ENCODE results near the gene CAPN1.

Gene CAPN1

GRCh38 chr11:65204646-65205601 lies 23.2 kb downstream of the CAPN1 start:
- no peak for DNase-seq

- no peak for DNase-seq
These were observed 23.9 kb downstream of the CAPN1 start for GRCh38 chr11:65205602-65205967.

DNA sequence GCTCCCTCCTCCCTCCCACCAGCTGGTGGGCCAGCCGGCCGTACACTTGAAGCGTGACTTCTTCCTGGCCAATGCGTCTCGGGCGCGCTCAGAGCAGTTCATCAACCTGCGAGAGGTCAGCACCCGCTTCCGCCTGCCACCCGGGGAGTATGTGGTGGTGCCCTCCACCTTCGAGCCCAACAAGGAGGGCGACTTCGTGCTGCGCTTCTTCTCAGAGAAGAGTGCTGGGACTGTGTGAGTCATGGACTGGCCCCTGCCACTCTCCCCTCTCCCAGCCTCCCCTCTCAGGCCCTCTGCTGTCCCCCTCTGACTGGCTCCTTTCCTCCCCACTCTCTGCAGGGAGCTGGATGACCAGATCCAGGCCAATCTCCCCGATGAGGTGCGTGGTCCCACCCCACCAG lies 24.7 kb downstream of the CAPN1 start:
- DNase-seq = no peak

- DNase-seq = no peak
These were observed 25.2 kb downstream of the CAPN1 start for GRCh38 chr11:65206901-65207300.

DNA sequence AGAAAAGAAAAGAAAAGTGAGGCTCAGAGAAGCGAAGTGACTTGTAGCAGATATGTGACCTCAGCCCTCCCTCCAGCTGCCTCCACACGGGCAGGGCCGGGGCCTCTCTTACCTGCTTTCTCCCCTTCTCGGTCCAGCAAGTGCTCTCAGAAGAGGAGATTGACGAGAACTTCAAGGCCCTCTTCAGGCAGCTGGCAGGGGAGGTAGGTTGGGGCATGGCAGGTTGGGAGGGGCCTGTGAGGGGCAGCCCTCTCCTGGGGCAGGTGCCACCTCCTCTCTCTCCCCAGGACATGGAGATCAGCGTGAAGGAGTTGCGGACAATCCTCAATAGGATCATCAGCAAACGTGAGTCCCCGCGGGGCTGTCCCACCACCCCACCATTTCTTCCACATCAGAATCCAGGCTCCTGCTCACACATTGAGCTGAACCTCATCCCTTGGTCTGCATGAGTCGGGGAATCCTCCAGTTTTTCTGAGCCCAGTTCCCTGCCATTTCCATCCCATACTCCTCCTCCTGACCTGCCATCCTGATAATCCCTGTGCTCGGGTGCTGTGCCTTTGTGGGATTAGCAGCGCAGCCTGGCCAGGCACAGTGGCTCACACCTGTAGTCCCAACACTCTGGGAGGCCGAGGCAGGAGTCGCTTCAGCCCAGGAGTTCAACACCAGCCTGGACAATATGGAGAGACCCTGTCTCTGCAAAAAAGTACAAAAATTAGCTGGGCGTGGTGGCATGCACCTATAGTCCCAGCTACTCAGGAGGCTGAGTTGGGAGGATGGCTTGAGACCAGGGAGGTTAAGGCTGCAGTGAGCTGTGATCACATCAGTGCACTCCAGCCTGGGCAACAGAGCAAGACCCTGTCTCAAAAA lies 26.4 kb downstream of the CAPN1 start:
- DNase-seq = no peak

- no peak for DNase-seq
These were observed 27.3 kb downstream of the CAPN1 start for GRCh38 chr11:65208785-65209710.

GRCh38 chr11:65209711-65210360 lies 28.1 kb downstream of the CAPN1 start:
- DNase-seq = no peak

DNA sequence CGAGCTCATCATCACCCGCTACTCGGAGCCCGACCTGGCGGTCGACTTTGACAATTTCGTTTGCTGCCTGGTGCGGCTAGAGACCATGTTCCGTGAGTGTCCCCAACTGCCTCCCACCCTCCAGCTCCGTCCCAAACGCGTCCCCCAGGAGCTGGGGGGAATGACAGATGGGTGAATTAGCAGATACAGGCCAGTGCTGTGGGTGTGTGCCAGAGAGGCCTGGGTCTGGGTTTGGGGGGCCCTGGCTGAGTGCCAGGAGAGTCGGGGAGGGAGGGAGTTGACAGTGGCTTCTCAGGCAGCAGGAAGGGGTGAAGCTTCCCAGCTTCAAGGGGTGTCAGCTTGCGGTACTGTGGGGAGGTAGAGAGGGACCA lies 28.6 kb downstream of the CAPN1 start:
- DNase-seq = no peak

DNA sequence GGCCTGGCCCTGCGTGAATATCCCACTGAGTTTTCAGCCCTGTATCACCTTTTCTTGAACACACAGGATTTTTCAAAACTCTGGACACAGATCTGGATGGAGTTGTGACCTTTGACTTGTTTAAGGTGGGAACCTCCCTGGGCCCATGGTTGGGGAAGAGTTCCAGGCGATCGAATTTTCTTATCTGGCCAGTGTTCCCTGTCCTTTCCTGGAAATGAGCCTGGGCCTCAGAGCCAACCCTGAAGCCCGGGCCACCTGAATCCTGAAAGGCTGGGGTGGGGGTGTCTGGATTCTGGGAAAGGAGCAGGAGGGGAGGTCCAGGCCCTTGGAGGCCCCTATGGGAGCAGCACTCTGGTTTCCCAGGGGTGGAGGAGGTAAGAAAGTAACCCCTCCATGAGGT lies 29.0 kb downstream of the CAPN1 start:
- DNase-seq = no peak

DNA sequence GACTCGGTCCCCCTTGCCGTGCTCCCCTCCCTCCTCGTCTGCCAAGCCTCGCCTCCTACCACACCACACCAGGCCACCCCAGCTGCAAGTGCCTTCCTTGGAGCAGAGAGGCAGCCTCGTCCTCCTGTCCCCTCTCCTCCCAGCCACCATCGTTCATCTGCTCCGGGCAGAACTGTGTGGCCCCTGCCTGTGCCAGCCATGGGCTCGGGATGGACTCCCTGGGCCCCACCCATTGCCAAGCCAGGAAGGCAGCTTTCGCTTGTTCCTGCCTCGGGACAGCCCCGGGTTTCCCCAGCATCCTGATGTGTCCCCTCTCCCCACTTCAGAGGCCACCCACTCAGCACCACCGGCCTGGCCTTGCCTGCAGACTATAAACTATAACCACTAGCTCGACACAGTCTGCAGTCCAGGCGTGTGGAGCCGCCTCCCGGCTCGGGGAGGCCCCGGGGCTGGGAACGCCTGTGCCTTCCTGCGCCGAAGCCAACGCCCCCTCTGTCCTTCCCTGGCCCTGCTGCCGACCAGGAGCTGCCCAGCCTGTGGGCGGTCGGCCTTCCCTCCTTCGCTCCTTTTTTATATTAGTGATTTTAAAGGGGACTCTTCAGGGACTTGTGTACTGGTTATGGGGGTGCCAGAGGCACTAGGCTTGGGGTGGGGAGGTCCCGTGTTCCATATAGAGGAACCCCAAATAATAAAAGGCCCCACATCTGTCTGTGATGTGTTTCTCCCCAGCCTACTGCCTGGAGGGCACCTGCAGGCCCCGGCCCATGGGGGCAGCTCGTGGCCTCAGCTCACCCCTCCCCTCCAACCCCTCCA lies 29.8 kb downstream of the CAPN1 start:
- no peak for DNase-seq

GRCh38 chr11:65212226-65212801 lies 30.6 kb downstream of the CAPN1 start:
- no peak for DNase-seq

- no peak for DNase-seq
These were observed 31.8 kb downstream of the CAPN1 start for GRCh38 chr11:65213322-65214211.

- no peak for DNase-seq
These were observed 32.6 kb downstream of the CAPN1 start for GRCh38 chr11:65214212-65214845.

- DNase-seq = no peak
These were observed 33.8 kb downstream of the CAPN1 start for GRCh38 chr11:65215441-65216076.

- DNase-seq = no peak
These were observed 35.1 kb downstream of the CAPN1 start for GRCh38 chr11:65216830-65217229.

GRCh38 chr11:65217441-65218423 lies 36.0 kb downstream of the CAPN1 start:
- DNase-seq = no peak

- no peak for DNase-seq
These were observed 36.7 kb downstream of the CAPN1 start for GRCh38 chr11:65218446-65218845.

- no peak for DNase-seq
These were observed 38.1 kb downstream of the CAPN1 start for GRCh38 chr11:65219930-65220213.

Measured in SIG-M5 (cell line).